Measurements from ENCODE around the gene ZNF536. TPM values are rescaled to one million over a fixed set of nuclear protein-coding genes. Genes with fewer than 3 reads are reported as not detected.
"Not testable (repeated sequence)": the region's sequence is repeated elsewhere in the genome, so short reads cannot be mapped to it uniquely, and the experiment has no call there.

Gene ZNF536
- total RNA-seq, 1 experiment from 2014 or later = not detected

GRCh38 chr19:30452931-30453330 lies 80.7 kb downstream of the ZNF536 start:
- DNase-seq (ENCODE audit: low spot score) = peak; percentile 33
- in situ Hi-C loops (cut with HindIII; ENCODE audit: low sequenced_read_pairs) = no loop called here

- peak; percentile 74 for DNase-seq (ENCODE audit: low spot score)
- in situ Hi-C loops (cut with HindIII; ENCODE audit: low sequenced_read_pairs) = no loop called here
Observed at GRCh38 chr19:30453743-30454142, 81.6 kb downstream of the ZNF536 start.

GRCh38 chr19:30455881-30456280 lies 83.7 kb downstream of the ZNF536 start:
- DNase-seq (ENCODE audit: low spot score) = no peak
- in situ Hi-C loops (cut with HindIII; ENCODE audit: low sequenced_read_pairs) = no loop called here

GRCh38 chr19:30457484-30457883 lies 85.3 kb downstream of the ZNF536 start:
- no peak for DNase-seq (ENCODE audit: low spot score)
- in situ Hi-C loops (cut with HindIII; ENCODE audit: low sequenced_read_pairs) = no loop called here

- no peak for DNase-seq (ENCODE audit: low spot score)
- in situ Hi-C loops (cut with HindIII; ENCODE audit: low sequenced_read_pairs) = no loop called here
Observed at GRCh38 chr19:30459859-30460258, 87.7 kb downstream of the ZNF536 start.

- DNase-seq (ENCODE audit: low spot score) = no peak
- in situ Hi-C loops (cut with HindIII; ENCODE audit: low sequenced_read_pairs) = no loop called here
Observed at GRCh38 chr19:30464162-30464561, 92.0 kb downstream of the ZNF536 start.

GRCh38 chr19:30466598-30466997 lies 94.4 kb downstream of the ZNF536 start:
- in situ Hi-C loops (cut with HindIII; ENCODE audit: low sequenced_read_pairs) = not testable (repeated sequence)

GRCh38 chr19:30467239-30467638 lies 95.1 kb downstream of the ZNF536 start:
- in situ Hi-C loops (cut with HindIII; ENCODE audit: low sequenced_read_pairs) = no loop called here
- DNase-seq (ENCODE audit: low spot score) = no peak

More at GRCh38 chr19:30466598-30466997, 94.4 kb downstream of the ZNF536 start:
- not testable (repeated sequence) for DNase-seq (ENCODE audit: low spot score)

- no peak for DNase-seq (ENCODE audit: low spot score)
- in situ Hi-C loops (cut with HindIII; ENCODE audit: low sequenced_read_pairs) = no loop called here
Observed at GRCh38 chr19:30469774-30470173, 97.6 kb downstream of the ZNF536 start.

GRCh38 chr19:30471441-30471840 lies 99.3 kb downstream of the ZNF536 start:
- peak; percentile 71 for DNase-seq (ENCODE audit: low spot score)
- in situ Hi-C loops (cut with HindIII; ENCODE audit: low sequenced_read_pairs) = no loop called here

GRCh38 chr19:30473334-30473867 lies 101.2 kb downstream of the ZNF536 start:
- DNase-seq (ENCODE audit: low spot score) = no peak
- in situ Hi-C loops (cut with HindIII; ENCODE audit: low sequenced_read_pairs) = no loop called here

GRCh38 chr19:30476997-30477396 lies 104.8 kb downstream of the ZNF536 start:
- DNase-seq (ENCODE audit: low spot score) = no peak
- in situ Hi-C loops (cut with HindIII; ENCODE audit: low sequenced_read_pairs) = no loop called here

GRCh38 chr19:30479231-30479630 lies 107.0 kb downstream of the ZNF536 start:
- no peak for DNase-seq (ENCODE audit: low spot score)
- in situ Hi-C loops (cut with HindIII; ENCODE audit: low sequenced_read_pairs) = no loop called here

- in situ Hi-C loops (cut with HindIII; ENCODE audit: low sequenced_read_pairs) = no loop called here
- DNase-seq (ENCODE audit: low spot score) = no peak
Observed at GRCh38 chr19:30480097-30480496, 107.9 kb downstream of the ZNF536 start.

- in situ Hi-C loops (cut with HindIII; ENCODE audit: low sequenced_read_pairs) = no loop called here
- no peak for DNase-seq (ENCODE audit: low spot score)
Observed at GRCh38 chr19:30481063-30481462, 108.9 kb downstream of the ZNF536 start.

GRCh38 chr19:30481823-30482222 lies 109.6 kb downstream of the ZNF536 start:
- no peak for DNase-seq (ENCODE audit: low spot score)
- in situ Hi-C loops (cut with HindIII; ENCODE audit: low sequenced_read_pairs) = no loop called here

GRCh38 chr19:30482956-30483355 lies 110.8 kb downstream of the ZNF536 start:
- in situ Hi-C loops (cut with HindIII; ENCODE audit: low sequenced_read_pairs) = no loop called here
- DNase-seq (ENCODE audit: low spot score) = no peak

- DNase-seq (ENCODE audit: low spot score); in situ Hi-C loops (cut with HindIII; ENCODE audit: low sequenced_read_pairs): not testable (repeated sequence)
Observed at GRCh38 chr19:30486250-30486649, 114.1 kb downstream of the ZNF536 start.

GRCh38 chr19:30487178-30487577 lies 115.0 kb downstream of the ZNF536 start:
- in situ Hi-C loops (cut with HindIII; ENCODE audit: low sequenced_read_pairs) = no loop called here
- DNase-seq (ENCODE audit: low spot score) = no peak

- in situ Hi-C loops (cut with HindIII; ENCODE audit: low sequenced_read_pairs) = no loop called here
- no peak for DNase-seq (ENCODE audit: low spot score)
Observed at GRCh38 chr19:30488191-30488590, 116.0 kb downstream of the ZNF536 start.

- in situ Hi-C loops (cut with HindIII; ENCODE audit: low sequenced_read_pairs) = no loop called here
- no peak for DNase-seq (ENCODE audit: low spot score)
Observed at GRCh38 chr19:30490760-30491159, 118.6 kb downstream of the ZNF536 start.
